ENCODE measurements around the gene DISC1.

DNA sequence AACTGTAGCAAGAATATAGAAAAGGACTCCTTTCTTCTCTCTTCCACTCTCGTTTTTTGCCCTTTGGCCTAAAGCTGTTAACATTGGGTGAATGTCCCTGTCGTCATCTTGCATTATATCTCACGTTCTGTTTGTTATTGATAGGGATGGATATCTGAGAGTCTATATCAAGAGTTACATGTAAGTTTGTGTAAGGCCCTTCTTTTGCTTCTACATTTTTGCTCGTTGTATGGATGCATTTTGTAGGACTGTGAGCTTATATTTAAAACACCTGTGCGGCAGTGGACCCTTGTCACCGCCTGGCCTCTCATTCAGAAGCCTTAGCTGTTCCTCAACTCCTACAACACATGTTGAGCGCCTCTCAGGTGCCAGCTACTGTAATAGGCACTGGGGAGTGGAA lies 211.9 kb downstream of the DISC1 start:
- TF ChIP-seq, protein P1, sequence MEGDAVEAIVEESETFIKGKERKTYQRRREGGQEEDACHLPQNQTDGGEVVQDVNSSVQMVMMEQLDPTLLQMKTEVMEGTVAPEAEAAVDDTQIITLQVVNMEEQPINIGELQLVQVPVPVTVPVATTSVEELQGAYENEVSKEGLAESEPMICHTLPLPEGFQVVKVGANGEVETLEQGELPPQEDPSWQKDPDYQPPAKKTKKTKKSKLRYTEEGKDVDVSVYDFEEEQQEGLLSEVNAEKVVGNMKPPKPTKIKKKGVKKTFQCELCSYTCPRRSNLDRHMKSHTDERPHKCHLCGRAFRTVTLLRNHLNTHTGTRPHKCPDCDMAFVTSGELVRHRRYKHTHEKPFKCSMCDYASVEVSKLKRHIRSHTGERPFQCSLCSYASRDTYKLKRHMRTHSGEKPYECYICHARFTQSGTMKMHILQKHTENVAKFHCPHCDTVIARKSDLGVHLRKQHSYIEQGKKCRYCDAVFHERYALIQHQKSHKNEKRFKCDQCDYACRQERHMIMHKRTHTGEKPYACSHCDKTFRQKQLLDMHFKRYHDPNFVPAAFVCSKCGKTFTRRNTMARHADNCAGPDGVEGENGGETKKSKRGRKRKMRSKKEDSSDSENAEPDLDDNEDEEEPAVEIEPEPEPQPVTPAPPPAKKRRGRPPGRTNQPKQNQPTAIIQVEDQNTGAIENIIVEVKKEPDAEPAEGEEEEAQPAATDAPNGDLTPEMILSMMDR (IDR thresholded peaks at IDR 0.05; ENCODE audit: poor library complexity, severe bottlenecking) = no peak
- TF ChIP-seq EZH2 (IDR thresholded peaks at IDR 0.05; ENCODE audit: borderline replicate concordance, insufficient read depth, low read length, poor library complexity, severe bottlenecking) (no peak), REST (IDR thresholded peaks at IDR 0.05; ENCODE audit: borderline replicate concordance) (no peak), SMC3 (conservative IDR thresholded peaks at IDR 0.05; ENCODE audit: poor library complexity) (no peak), RAD21 (conservative IDR thresholded peaks at IDR 0.05) (no peak), EP300 (conservative IDR thresholded peaks at IDR 0.05; ENCODE audit: poor library complexity, severe bottlenecking) (no peak), POLR2AphosphoS5 (IDR thresholded peaks at IDR 0.05) (no peak)

Data from neural cell (in vitro differentiated cells).